ENCODE measurements around the gene RGS8. TPM values are rescaled to one million over a fixed set of nuclear protein-coding genes. Genes with fewer than 3 reads are reported as not detected.

The RGS8 gene
- total and polyA plus RNA-seq, 2 of the 4 experiments (the other 2 are of a cell fraction) = not detected

DNA sequence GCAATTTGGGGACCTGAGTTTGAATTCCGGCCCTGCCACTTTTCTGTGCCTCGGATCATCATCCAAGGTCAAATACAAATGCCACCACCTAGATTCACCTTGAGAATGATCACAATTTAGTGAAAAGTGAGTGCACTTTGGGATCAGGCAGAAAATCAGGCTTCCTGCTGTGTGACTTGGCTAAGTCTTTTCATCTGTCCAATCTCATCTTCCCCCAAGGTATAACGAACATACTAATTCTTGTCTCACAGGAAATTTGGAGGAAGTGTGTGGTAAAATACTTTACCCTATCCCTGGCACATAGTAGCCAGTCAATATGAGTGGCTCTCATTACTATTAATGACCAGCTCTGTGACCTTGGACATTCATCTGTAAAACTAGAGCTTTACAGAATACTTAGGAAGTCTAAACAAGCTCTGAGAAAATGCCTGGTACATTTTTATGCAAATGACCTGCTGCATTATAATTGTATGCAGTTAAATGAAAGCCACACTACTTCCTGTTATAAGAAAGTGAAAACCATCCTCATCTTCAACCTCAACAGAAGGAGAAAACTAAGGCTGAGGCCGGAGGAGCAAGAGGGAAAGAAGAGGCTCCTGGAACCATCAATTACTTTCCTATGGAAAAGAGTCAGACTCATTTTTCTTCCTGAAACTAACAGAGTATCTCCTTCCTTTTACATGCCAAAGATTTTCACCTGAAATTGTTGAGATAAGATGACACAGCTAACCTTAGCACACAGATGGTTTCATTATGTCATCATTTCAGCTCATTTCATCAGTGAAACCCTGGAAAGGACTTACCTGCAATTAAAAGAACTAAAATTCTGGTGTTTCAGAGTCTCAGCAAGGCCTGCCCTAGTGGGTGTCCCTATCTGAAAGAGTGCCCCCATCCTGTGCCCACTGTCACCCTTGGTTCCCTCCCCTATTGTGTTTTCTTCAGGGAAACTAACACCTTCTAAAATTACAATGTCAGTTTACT, 32.6 kb upstream of the RGS8 start:
- Histone ChIP-seq H3K9me3 (ENCODE audit: control insufficient read depth, insufficient read depth, low read length) (no peaks in the 10 kb centered on the region), H4K8ac (ENCODE audit: low read depth in 2 of 2, low read length in 2 of 2) (no peak overlapping the region), H4K20me1 (ENCODE audit: insufficient read depth, low read length) (no peaks in the 10 kb centered on the region), H3K56ac (ENCODE audit: extremely low read depth, insufficient read depth, low read length) (no peak overlapping the region), H3K27me3 (ENCODE audit: control insufficient read depth, insufficient read depth, low read length) (peaks cover 2% of the 10 kb centered on the region), H2AFZ (replicated peaks; ENCODE audit: low read length, poor library complexity) (no peak overlapping the region), H4K5ac (ENCODE audit: low read depth, low read length) (no peak overlapping the region), H3K4me2 (ENCODE audit: low read depth, low read length) (no peak overlapping the region), H2BK5ac (ENCODE audit: low read depth, low read length, poor library complexity, severe bottlenecking) (no peak overlapping the region), H3K4me3 (ENCODE audit: insufficient read depth, low read depth, low read length) (no peak overlapping the region), H3K4me1 (ENCODE audit: control insufficient read depth, insufficient read depth, low read length) (no peaks in the 10 kb centered on the region), H3K27ac (ENCODE audit: insufficient read depth, low read length) (no peak overlapping the region), H3K36me3 (ENCODE audit: control insufficient read depth, insufficient read depth, low read length) (no peaks in the 10 kb centered on the region), H2AK5ac (ENCODE audit: low read depth, low read length) (no peak overlapping the region), H3K14ac (replicated peaks; ENCODE audit: low read depth, low read length) (no peak overlapping the region), H3K4ac (ENCODE audit: low read depth, low read length) (no peak overlapping the region), H2BK15ac (ENCODE audit: low read depth, low read length) (no peak overlapping the region), H3K9ac (ENCODE audit: low read depth, low read length) (no peak overlapping the region), H2BK20ac (ENCODE audit: low read depth, low read length) (no peak overlapping the region), H3K79me1 (ENCODE audit: low read depth in 1 of 2, low read length in 2 of 2) (no peaks in the 10 kb centered on the region), H2BK120ac (ENCODE audit: low read depth, low read length) (no peak overlapping the region), H3K9me1 (ENCODE audit: insufficient read depth, low read length) (no peaks in the 10 kb centered on the region), H3K23ac (ENCODE audit: low read depth, low read length) (no peak overlapping the region), H2AK9ac (replicated peaks; ENCODE audit: low read depth, low read length, poor library complexity) (no peak overlapping the region), H4K91ac (ENCODE audit: insufficient read depth, low read depth, low read length) (no peak overlapping the region), H3K18ac (ENCODE audit: low read depth, low read length) (no peak overlapping the region)
- DNase-seq = no peak
- no TSS peak for BruUV-seq (replicated peaks)
- ChIA-PET POLR2A (ENCODE audit: unreplicated experiment) (no interaction called here), CTCF (no interaction called here)
- intact Hi-C loops (cut with micrococcal nuclease) (no loop called here), dilution Hi-C loops (cut with HindIII; ENCODE audit: low sequenced_read_pairs, unreplicated experiment) (no loop called here), in situ Hi-C loops (cut with MboI; ENCODE audit: low sequenced_read_pairs) (no loop called here)
- WGBS, 2 experiments (ENCODE audit: extremely low coverage in 2 of 2, insufficient read length in 1 of 2) = no CpG with 5 or more reads among the region's 4 CpGs
- TF ChIP-seq CHD1 (IDR thresholded peaks at IDR 0.05; ENCODE audit: low read depth, low read length) (no peak), MXI1 (IDR thresholded peaks at IDR 0.05; ENCODE audit: borderline replicate concordance, low read depth, low read length) (no peak), CEBPB (IDR thresholded peaks at IDR 0.05; ENCODE audit: low read depth, low read length) (no peak), RFX5 (IDR thresholded peaks at IDR 0.05; ENCODE audit: low read depth, low read length) (no peak), NFE2L2 (IDR thresholded peaks at IDR 0.05; ENCODE audit: low read depth, low read length) (no peak), BHLHE40 (IDR thresholded peaks at IDR 0.05; ENCODE audit: low read depth, low read length) (no peak), POLR2A (IDR thresholded peaks at IDR 0.05; ENCODE audit: low read depth, low read length) (no peak), RAD21 (IDR thresholded peaks at IDR 0.05; ENCODE audit: low read length) (no peak), ELK1 (IDR thresholded peaks at IDR 0.05; ENCODE audit: borderline replicate concordance, low read depth, low read length) (no peak), FOS (IDR thresholded peaks at IDR 0.05; ENCODE audit: low read depth, low read length) (no peak), RCOR1 (IDR thresholded peaks at IDR 0.05; ENCODE audit: insufficient replicate concordance, low read length) (no peak), MAZ (IDR thresholded peaks at IDR 0.05; ENCODE audit: borderline replicate concordance, low read depth, low read length) (no peak)
- TF ChIP-seq, protein P1, sequence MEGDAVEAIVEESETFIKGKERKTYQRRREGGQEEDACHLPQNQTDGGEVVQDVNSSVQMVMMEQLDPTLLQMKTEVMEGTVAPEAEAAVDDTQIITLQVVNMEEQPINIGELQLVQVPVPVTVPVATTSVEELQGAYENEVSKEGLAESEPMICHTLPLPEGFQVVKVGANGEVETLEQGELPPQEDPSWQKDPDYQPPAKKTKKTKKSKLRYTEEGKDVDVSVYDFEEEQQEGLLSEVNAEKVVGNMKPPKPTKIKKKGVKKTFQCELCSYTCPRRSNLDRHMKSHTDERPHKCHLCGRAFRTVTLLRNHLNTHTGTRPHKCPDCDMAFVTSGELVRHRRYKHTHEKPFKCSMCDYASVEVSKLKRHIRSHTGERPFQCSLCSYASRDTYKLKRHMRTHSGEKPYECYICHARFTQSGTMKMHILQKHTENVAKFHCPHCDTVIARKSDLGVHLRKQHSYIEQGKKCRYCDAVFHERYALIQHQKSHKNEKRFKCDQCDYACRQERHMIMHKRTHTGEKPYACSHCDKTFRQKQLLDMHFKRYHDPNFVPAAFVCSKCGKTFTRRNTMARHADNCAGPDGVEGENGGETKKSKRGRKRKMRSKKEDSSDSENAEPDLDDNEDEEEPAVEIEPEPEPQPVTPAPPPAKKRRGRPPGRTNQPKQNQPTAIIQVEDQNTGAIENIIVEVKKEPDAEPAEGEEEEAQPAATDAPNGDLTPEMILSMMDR (conservative IDR thresholded peaks at IDR 0.05; ENCODE audit: low read depth, low read length) = no peak
- ATAC-seq (ENCODE audit: low read depth) = no peak

Measured in IMR-90 (cell line).